HepG2 (cell line): ENCODE measurements around the gene DPP6. TPM values are rescaled to one million over a fixed set of nuclear protein-coding genes. Genes with fewer than 3 reads are reported as not detected.

ENCODE experiments used
- ATAC-seq: fragments of 200-7000 bp; cut with Tn5 transposase; 3 replicates; pipeline ENCODE4 v1.9.1; 2020; ENCODE audit warnings: mild to moderate bottlenecking, moderate library complexity
- BruUV-seq: library from RNA; stranded (reverse); fragments of 400-500 nt; replicated peaks from 2 replicates; lab custom pipeline; 2021; lab: Mats Ljungman, UMichigan
- CTCF ChIA-PET: fragments of 300-600 bp; formaldehyde crosslinking; extraction: SDS; loops from one replicate; lab custom pipeline; 2021; ENCODE audit warnings: low total read pairs, inconsistent platforms, low intra/inter-chr PET ratio; lab: Yijun Ruan, JAX
- POLR2A ChIA-PET: fragments of 350-600 bp; sonication (Branson Sonifier 250); formaldehyde crosslinking; loops from one replicate; lab custom pipeline; 2020; ENCODE audit warnings: antibody characterized with exemption, inconsistent platforms; lab: Yijun Ruan, JAX
- DNase-seq: peaks from one replicate; pipeline ENCODE4 v3.0.0-alpha.2; 2015; ENCODE audit warnings: low spot score
- FAIRE-seq: peaks from 3 replicates; lab custom pipeline; 2011; peaks lifted over from hg19 to GRCh38; lab: Jason Lieb, UNC
- H2AFZ ChIP-seq: one replicate; pipeline ENCODE4 v1.6.1; 2011; ENCODE audit warnings: low read length, inconsistent platforms
- H3K27ac ChIP-seq: fragments of 300-600 bp; 3 replicates; pipeline ENCODE4 v1.8.0; 2011; ENCODE audit warnings: mixed run types, mild to moderate bottlenecking, mixed read lengths, low read length, inconsistent platforms; ENCODE audit not compliant: insufficient read depth; ENCODE audit errors: extremely low read length
- H3K27me3 ChIP-seq, 2 experiments: fragments of 200-600 bp in 1 of 2; 2 replicates in 1 of 2; 3 replicates in 1 of 2; pipeline versions ENCODE4 v1.6.0 to v1.8.0; 2011; ENCODE audit warnings: low read length in 2 of 2, mild to moderate bottlenecking in 2 of 2, moderate library complexity in 2 of 2, inconsistent platforms in 1 of 2; ENCODE audit not compliant: insufficient read depth in 2 of 2, control insufficient read depth in 1 of 2
- H3K36me3 ChIP-seq, 2 experiments: fragments of 200-600 bp in 1 of 2; replicated peaks in 1 of 2; 2 replicates in 1 of 2; 3 replicates in 1 of 2; pipeline versions ENCODE4 v1.5.1 to v1.8.0; 2011; ENCODE audit warnings: low read length in 2 of 2, inconsistent platforms in 1 of 2; ENCODE audit not compliant: insufficient read depth in 2 of 2, control insufficient read depth in 1 of 2
- H3K4me1 ChIP-seq: 2 replicates; pipeline ENCODE4 v1.5.1; 2012; ENCODE audit warnings: low read length, inconsistent platforms; ENCODE audit not compliant: insufficient read depth
- H3K4me2 ChIP-seq: 2 replicates; pipeline ENCODE4 v1.6.0; 2011; ENCODE audit warnings: low read depth, low read length, inconsistent platforms
- H3K4me3 ChIP-seq, 3 experiments: fragments of 200-600 bp in 1 of 3; sonication (generic), shearing (Covaris generic) in 1 of 3; replicated peaks in 1 of 3; 2 replicates each; pipeline ENCODE4 v1.5.1; 2011 to 2016; ENCODE audit warnings: low read length in 3 of 3, inconsistent platforms in 2 of 3, low read depth in 2 of 3, mild to moderate bottlenecking in 2 of 3, control low read depth in 1 of 3, mixed read lengths in 1 of 3; ENCODE audit not compliant: insufficient read depth in 1 of 3
- H3K79me2 ChIP-seq: one replicate; pipeline ENCODE4 v1.6.1; 2011; ENCODE audit warnings: low read length, inconsistent platforms; ENCODE audit not compliant: insufficient read depth
- H3K9ac ChIP-seq: 2 replicates; pipeline ENCODE4 v1.6.0; 2011; ENCODE audit warnings: mild to moderate bottlenecking, low read depth, low read length, inconsistent platforms; ENCODE audit not compliant: insufficient read depth
- H3K9me3 ChIP-seq: 2 replicates; pipeline ENCODE4 v1.5.1; 2012; ENCODE audit warnings: mild to moderate bottlenecking, low read length
- H4K20me1 ChIP-seq: 2 replicates; pipeline ENCODE4 v1.6.0; 2011; ENCODE audit warnings: inconsistent platforms, mild to moderate bottlenecking, low read length, moderate library complexity; ENCODE audit not compliant: insufficient read depth
- ARHGAP35 ChIP-seq: sonication (generic); formaldehyde crosslinking; IDR thresholded peaks from 2 replicates; pipeline ENCODE4 v1.9.0; 2022; ENCODE audit warnings: mild to moderate bottlenecking, inconsistent platforms, moderate library complexity, missing genetic modification reagents, borderline replicate concordance
- ATF2 ChIP-seq: sonication (generic); formaldehyde crosslinking; IDR thresholded peaks from 2 replicates; pipeline ENCODE4 v1.4.0; 2020; ENCODE audit warnings: missing genetic modification reagents
- HNF4A ChIP-seq: sonication (generic); formaldehyde crosslinking; IDR thresholded peaks from 2 replicates; pipeline ENCODE4 v1.4.0; 2020; ENCODE audit warnings: missing genetic modification reagents
- MXD4 ChIP-seq: IDR thresholded peaks from 2 replicates; pipeline ENCODE4 v1.6.1; 2016; ENCODE audit warnings: mild to moderate bottlenecking, missing biosample characterization, missing genetic modification reagents
- NFKB2 ChIP-seq: sonication (generic); formaldehyde crosslinking; IDR thresholded peaks from 2 replicates; pipeline ENCODE4 v1.4.0; 2020; ENCODE audit warnings: missing genetic modification reagents, borderline replicate concordance
- PRDM15 ChIP-seq: sonication (generic); formaldehyde crosslinking; IDR thresholded peaks from 2 replicates; pipeline ENCODE4 v1.4.0; 2020; ENCODE audit warnings: missing genetic modification reagents
- PRMT3 ChIP-seq: sonication (generic); formaldehyde crosslinking; IDR thresholded peaks from 2 replicates; pipeline ENCODE4 v1.8.1; 2022; ENCODE audit warnings: low read depth, mild to moderate bottlenecking, moderate library complexity, missing genetic modification reagents, borderline replicate concordance
- RFXANK ChIP-seq: IDR thresholded peaks from 2 replicates; pipeline ENCODE4 v1.6.1; 2016
- RXRB ChIP-seq: IDR thresholded peaks from 2 replicates; pipeline ENCODE4 v1.6.1; 2016; ENCODE audit warnings: borderline replicate concordance, missing genetic modification reagents, missing compliant biosample characterization
- ZBTB26 ChIP-seq: IDR thresholded peaks from 2 replicates; pipeline ENCODE4 v1.6.1; 2016; ENCODE audit warnings: missing compliant biosample characterization, missing genetic modification reagents, borderline replicate concordance
- ZFP36L1 ChIP-seq: sonication (generic); formaldehyde crosslinking; IDR thresholded peaks from 2 replicates; pipeline ENCODE4 v1.8.0; 2022; ENCODE audit warnings: mild to moderate bottlenecking, missing genetic modification reagents, moderate library complexity
- ZNF274 ChIP-seq: sonication (generic); formaldehyde crosslinking; IDR thresholded peaks from 2 replicates; pipeline ENCODE4 v1.5.1; 2020; ENCODE audit warnings: mild to moderate bottlenecking, missing genetic modification reagents
- ZNF512 ChIP-seq: sonication (generic); formaldehyde crosslinking; IDR thresholded peaks from 2 replicates; pipeline ENCODE4 v1.4.0; 2020; ENCODE audit warnings: mild to moderate bottlenecking, missing genetic modification reagents
- ZNF784 ChIP-seq: sonication (generic); formaldehyde crosslinking; IDR thresholded peaks from 2 replicates; pipeline ENCODE4 v1.5.1; 2020; ENCODE audit warnings: missing genetic modification reagents, mild to moderate bottlenecking, borderline replicate concordance
- ZZZ3 ChIP-seq: sonication (generic); formaldehyde crosslinking; IDR thresholded peaks from 2 replicates; pipeline ENCODE4 v1.4.0; 2020; ENCODE audit warnings: missing genetic modification reagents, mild to moderate bottlenecking, borderline replicate concordance
- WGBS: methylation state at CpG from one replicate; pipeline ENCODE4 v1.1.6; 2017; ENCODE audit warnings: low lambda C conversion rate; 5-methylcytosine and 5-hydroxymethylcytosine counted together
- in situ Hi-C: cut with HindIII; loops from 2 replicates; pipeline ENCODE4 v1.10.0; 2017; ENCODE audit warnings: low pct_unique_long_range_greater_than_20kb; ENCODE audit not compliant: extremely low pct_ligation_motif_present
- intact Hi-C: fragments of 100-400 bp; cut with micrococcal nuclease; formaldehyde crosslinking; loops from one replicate; pipeline ENCODE4 v1.10.0; 2022; ENCODE audit not compliant: unreplicated experiment
- polyA plus RNA-seq, 8 experiments: library from polyadenylated mRNA; depleted of rRNA in 3 of 8; stranded (reverse) in 7 of 8; unstranded in 1 of 8; fragments of >200 nt; fragmentation: Illumina TruSeq in 4 of 8; extraction: Trizol in 4 of 8; gene quantifications; 2 replicates each; pipeline versions ENCODE4 v1.2.1 to v1.2.3, GENCODE V29; 2011 to 2016; ENCODE audit warnings: low read depth in 4 of 8, missing spikeins in 1 of 8, mixed read lengths in 1 of 8; ENCODE audit not compliant: insufficient read depth in 1 of 8
- total RNA-seq, 5 experiments: library from RNA; depleted of rRNA; stranded (reverse); fragments of >200 nt; fragmentation: Illumina TruSeq; extraction: Trizol; gene quantifications; 2 replicates each; pipeline ENCODE4 v1.2.3, GENCODE V29; 2016; ENCODE audit warnings: low read depth in 1 of 5

Gene DPP6
- total and polyA plus RNA-seq, 2 of the 13 experiments (the other 11 are each of a cell fraction or from before 2014, with no cell fraction given), result not detected

- H3K9me3 ChIP-seq, result no peaks in the 10 kb centered on the region
- H2AFZ ChIP-seq, result no peak overlapping the region
- intact Hi-C loops, result no loop called here
- no TSS peak for BruUV-seq
- WGBS, result 11% methylated on average over 4 of the region's 5 CpGs
- no peaks in the 10 kb centered on the region for H4K20me1 ChIP-seq
- no peak for DNase-seq
- no peak overlapping the region for H3K27ac ChIP-seq
- CTCF ChIA-PET, result no interaction called here
- in situ Hi-C loops, result no loop called here
- no peak overlapping the region for H3K4me2 ChIP-seq
- no peak overlapping the region for H3K4me3 ChIP-seq
- no peaks in the 10 kb centered on the region for H3K79me2 ChIP-seq
- H3K4me1 ChIP-seq, result no peaks in the 10 kb centered on the region
- H3K9ac ChIP-seq, result no peak overlapping the region
- no peak for ATAC-seq
- FAIRE-seq, result no peak
- peaks cover 0 to 23% of the 10 kb centered on the region in 2 experiments; a peak in 3 of 5 replicates for H3K27me3 ChIP-seq
- TF ChIP-seq HNF4A (no peak), PRMT3 (CRISPR knock-in tag) (no peak), RXRB (CRISPR knock-in tag) (no peak), ARHGAP35 (CRISPR knock-in tag) (no peak), PRDM15 (CRISPR knock-in tag) (no peak), NFKB2 (CRISPR knock-in tag) (no peak), RFXANK (CRISPR knock-in tag) (no peak), ZFP36L1 (CRISPR knock-in tag) (no peak), ZNF512 (no peak), ZBTB26 (CRISPR knock-in tag) (no peak), ZNF274 (CRISPR knock-in tag) (no peak), ZZZ3 (no peak), ZNF784 (no peak), ATF2 (no peak), MXD4 (CRISPR knock-in tag) (no peak)
- POLR2A ChIA-PET, result no interaction called here
- no peaks in the 10 kb centered on the region for H3K36me3 ChIP-seq
Observed at GRCh38 chr7:154308928-154309327, 256.7 kb downstream of the DPP6 start.
